CD4-positive, alpha-beta T cell (primary cell): ENCODE results near the gene P2RX2. TPM values are rescaled to one million over a fixed set of nuclear protein-coding genes. Genes with fewer than 3 reads are reported as not detected.

ENCODE experiments used
- ATAC-seq: fragments of 200-7000 bp; cut with Tn5 transposase; one replicate; pipeline ENCODE4 v1.10.0; 2022; ENCODE audit warnings: mild to moderate bottlenecking; ENCODE audit not compliant: poor library complexity
- CTCF ChIA-PET: fragments of 350-600 bp; sonication (Branson Sonifier 250); formaldehyde crosslinking; loops from one replicate; lab custom pipeline; 2021; ENCODE audit warnings: antibody characterized with exemption, inconsistent platforms; lab: Charles Lee
- POLR2A ChIA-PET: fragments of 350-600 bp; sonication (Branson Sonifier 250); formaldehyde crosslinking; loops from one replicate; lab custom pipeline; 2021; ENCODE audit warnings: antibody characterized with exemption, inconsistent platforms; lab: Charles Lee
- DNase-seq, 14 experiments: peaks; one replicate each; pipeline ENCODE4 v3.0.0-alpha.2; 2013 to 2020; ENCODE audit warnings: mixed read lengths in 2 of 14
- H3K27ac ChIP-seq, 2 donors: one replicate each; pipeline versions ENCODE4 v1.5.1 to v1.7.0; 2013; ENCODE audit warnings: low read length in 2 of 2, low read depth in 1 of 2, mild to moderate bottlenecking in 1 of 2
- H3K27me3 ChIP-seq, 2 experiments: 1 replicate in 1 of 2; 2 replicates in 1 of 2; pipeline versions ENCODE4 v1.6.1 to v1.7.0; 2013; ENCODE audit warnings: low read length in 2 of 2, control low read depth in 1 of 2, mild to moderate bottlenecking in 1 of 2, moderate library complexity in 1 of 2; ENCODE audit not compliant: insufficient read depth in 2 of 2, control insufficient read depth in 1 of 2
- H3K36me3 ChIP-seq: one replicate; pipeline ENCODE4 v1.6.1; 2013; ENCODE audit warnings: low read length, control low read depth; ENCODE audit not compliant: insufficient read depth
- H3K4me1 ChIP-seq: one replicate; pipeline ENCODE4 v1.6.1; 2013; ENCODE audit warnings: low read length, control low read depth; ENCODE audit not compliant: insufficient read depth
- H3K4me3 ChIP-seq: one replicate; pipeline ENCODE4 v1.5.1; 2013; ENCODE audit warnings: mild to moderate bottlenecking, low read length, moderate library complexity
- H3K9me3 ChIP-seq, 2 experiments: 1 replicate in 1 of 2; 2 replicates in 1 of 2; pipeline versions ENCODE4 v1.6.1 to v1.7.0; 2013; ENCODE audit warnings: low read length in 2 of 2, mild to moderate bottlenecking in 2 of 2, control low read depth in 1 of 2, moderate library complexity in 1 of 2; ENCODE audit not compliant: control insufficient read depth in 1 of 2, insufficient read depth in 1 of 2
- H3K27ac Mint-ChIP-seq: one replicate; pipeline ENCODE4 v1.8.0; 2020; ENCODE audit warnings: mixed read lengths
- H3K27me3 Mint-ChIP-seq: one replicate; pipeline ENCODE4 v1.8.0; 2021; ENCODE audit warnings: mixed read lengths
- H3K36me3 Mint-ChIP-seq: one replicate; pipeline ENCODE4 v1.8.0; 2021; ENCODE audit warnings: low read depth, mixed read lengths
- H3K4me1 Mint-ChIP-seq: one replicate; pipeline ENCODE4 v1.8.0; 2021; ENCODE audit warnings: low read depth, mixed read lengths
- H3K4me3 Mint-ChIP-seq: one replicate; pipeline ENCODE4 v1.8.0; 2020; ENCODE audit warnings: mild to moderate bottlenecking, mixed read lengths
- H3K9me3 Mint-ChIP-seq: one replicate; pipeline ENCODE4 v1.8.0; 2020; ENCODE audit warnings: mixed read lengths
- CTCF ChIP-seq: fragments of 200-600 bp; IDR thresholded peaks from one replicate; pipeline ENCODE4 v1.8.0; 2022; ENCODE audit warnings: antibody characterized with exemption, mild to moderate bottlenecking
- intact Hi-C, 2 experiments: fragments of 100-400 bp; cut with DNase I in 1 of 2; cut with micrococcal nuclease in 1 of 2; formaldehyde crosslinking; loops; one replicate each; pipeline versions ENCODE4 v1.15.1 to v1.9.0; 2023 to 2025; cut with DNase I, micrococcal nuclease
- total RNA-seq, 174 experiments: library from RNA in 2 of 174; stranded (reverse) in 2 of 174; gene quantifications; one replicate each; pipeline ENCODE4 v1.2.3 and lab custom pipeline; 2021 to 2026

P2RX2 gene
- total RNA-seq, 2 experiments from 2014 or later: not detected

- ChIA-PET CTCF (no interaction called here), POLR2A (no interaction called here)
- Histone ChIP-seq H3K36me3 (peaks cover 64% of the 10 kb centered on the region), H3K4me3 (no peak overlapping the region), H3K27ac (no peak overlapping the region), H3K4me1 (no peaks in the 10 kb centered on the region), H3K27me3 (no peaks in the 10 kb centered on the region), H3K9me3 (no peaks in the 10 kb centered on the region)
- TF ChIP-seq CTCF: no peak
- no peak overlapping the region for H3K27ac Mint-ChIP-seq
- H3K4me1 Mint-ChIP-seq: no peaks in the 10 kb centered on the region
- H3K36me3 Mint-ChIP-seq: peaks cover 74% of the 10 kb centered on the region
- no peaks in the 10 kb centered on the region for H3K27me3 Mint-ChIP-seq
- intact Hi-C loops: no loop called here
- no peak for DNase-seq
- H3K9me3 Mint-ChIP-seq: no peaks in the 10 kb centered on the region
- no peak overlapping the region for H3K4me3 Mint-ChIP-seq
- no peak for ATAC-seq
Observed at GRCh38 chr12:132631666-132632065, 13.1 kb downstream of the P2RX2 start.

- intact Hi-C loops: no loop called here
Observed at GRCh38 chr12:132632521-132633228, 14.1 kb downstream of the P2RX2 start.

GRCh38 chr12:132633398-132633797 is 14.8 kb downstream of the P2RX2 start:
- no peaks in the 10 kb centered on the region for H3K27me3 Mint-ChIP-seq
- H3K27ac Mint-ChIP-seq: no peak overlapping the region
- H3K9me3 Mint-ChIP-seq: no peaks in the 10 kb centered on the region
- no peak overlapping the region for H3K4me3 Mint-ChIP-seq
- H3K27me3 ChIP-seq: no peaks in the 10 kb centered on the region
- ChIA-PET POLR2A (no interaction called here), CTCF (interaction anchor here (0.9 kb wide), 1 partner anchor 19 kb away, joined by 3 read pairs; no protein-coding TSS in a partner anchor)
- TF ChIP-seq CTCF: no peak
- no peaks in the 10 kb centered on the region for H3K4me1 Mint-ChIP-seq
- intact Hi-C loops: no loop called here
- H3K9me3 ChIP-seq: no peaks in the 10 kb centered on the region
- no peaks in the 10 kb centered on the region for H3K4me1 ChIP-seq
- no peak for DNase-seq
- ATAC-seq: no peak
- peaks cover 88% of the 10 kb centered on the region for H3K36me3 Mint-ChIP-seq
- H3K4me3 ChIP-seq: no peak overlapping the region
- peaks cover 79% of the 10 kb centered on the region for H3K36me3 ChIP-seq
- H3K27ac ChIP-seq: no peak overlapping the region

More at GRCh38 chr12:132632521-132633228, 14.1 kb downstream of the P2RX2 start:
- Histone ChIP-seq H3K36me3 (peaks cover 74% of the 10 kb centered on the region), H3K27ac (no peak overlapping the region), H3K4me1 (no peaks in the 10 kb centered on the region), H3K9me3 (no peaks in the 10 kb centered on the region), H3K27me3 (no peaks in the 10 kb centered on the region), H3K4me3 (no peak overlapping the region)
- Mint-ChIP-seq H3K36me3 (peaks cover 83% of the 10 kb centered on the region), H3K4me3 (no peak overlapping the region), H3K27ac (no peak overlapping the region), H3K4me1 (no peaks in the 10 kb centered on the region), H3K9me3 (no peaks in the 10 kb centered on the region), H3K27me3 (no peaks in the 10 kb centered on the region)
- ATAC-seq (no peak), DNase-seq (no peak)
- POLR2A ChIA-PET: no interaction called here
- CTCF ChIA-PET: interaction anchor here (0.9 kb wide), 1 partner anchor 18 kb away, joined by 3 read pairs; no protein-coding TSS in a partner anchor
- TF ChIP-seq CTCF: no peak
